H1 (cell line): ENCODE measurements around the gene DIP2B. TPM values are rescaled to one million over a fixed set of nuclear protein-coding genes. Genes with fewer than 3 reads are reported as not detected.

ENCODE experiments used
- CTCF ChIA-PET: fragments of 300-600 bp; sonication (Branson Sonifier 250); formaldehyde crosslinking; loops from one replicate; lab custom pipeline; 2021; ENCODE audit not compliant: partially characterized antibody; lab: Charles Lee
- POLR2A ChIA-PET: fragments of 300-600 bp; sonication (Branson Sonifier 250); formaldehyde crosslinking; loops from one replicate; lab custom pipeline; 2021; ENCODE audit warnings: inconsistent platforms; ENCODE audit not compliant: partially characterized antibody; lab: Charles Lee
- DNase-seq, 2 experiments: peaks; one replicate each; pipeline versions ENCODE4 v3.0.0 to v3.0.0-alpha.2; 2010 to 2022; ENCODE audit warnings: low spot score in 2 of 2, low read depth in 1 of 2, mixed read lengths in 1 of 2
- FAIRE-seq: peaks from 2 replicates; lab custom pipeline; 2011; peaks lifted over from hg19 to GRCh38; lab: Jason Lieb, UNC
- H2AFZ ChIP-seq: 2 replicates; pipeline ENCODE4 v1.8.1; 2012; ENCODE audit warnings: low read length, inconsistent platforms
- H2AK5ac ChIP-seq: 2 replicates; pipeline ENCODE4 v1.6.1; 2013; ENCODE audit warnings: low read depth, low read length
- H2BK120ac ChIP-seq: replicated peaks from 2 replicates; pipeline ENCODE3; 2013; ENCODE audit warnings: low read depth, low read length, inconsistent platforms
- H2BK12ac ChIP-seq: 2 replicates; pipeline ENCODE4 v1.6.1; 2013; ENCODE audit warnings: low read depth, low read length
- H2BK15ac ChIP-seq: 2 replicates; pipeline ENCODE4 v1.6.1; 2013; ENCODE audit warnings: low read length
- H2BK20ac ChIP-seq: 2 replicates; pipeline ENCODE4 v1.6.1; 2013; ENCODE audit warnings: low read length
- H2BK5ac ChIP-seq: 2 replicates; pipeline ENCODE4 v1.6.1; 2013; ENCODE audit warnings: low read depth, low read length
- H3K14ac ChIP-seq: 2 replicates; pipeline ENCODE4 v1.6.1; 2013; ENCODE audit warnings: inconsistent platforms; ENCODE audit not compliant: insufficient read length
- H3K18ac ChIP-seq: 2 replicates; pipeline ENCODE4 v1.6.1; 2013; ENCODE audit warnings: low read length; ENCODE audit errors: extremely low read depth
- H3K23ac ChIP-seq: 2 replicates; pipeline ENCODE4 v1.6.1; 2013; ENCODE audit warnings: inconsistent platforms; ENCODE audit not compliant: insufficient read length
- H3K23me2 ChIP-seq: 2 replicates; pipeline ENCODE4 v1.6.1; 2013; ENCODE audit warnings: low read depth, low read length
- H3K27ac ChIP-seq: 2 replicates; pipeline ENCODE4 v1.6.1; 2011; ENCODE audit warnings: low read depth, low read length, inconsistent platforms
- H3K27me3 ChIP-seq, 4 experiments: replicated peaks in 1 of 4; 1 replicate in 1 of 4; 2 replicates in 3 of 4; pipeline versions ENCODE4 v1.6.1 to v1.8.1; 2011 to 2013; ENCODE audit warnings: low read length in 3 of 4, mild to moderate bottlenecking in 3 of 4, inconsistent platforms in 2 of 4, mixed read lengths in 2 of 4, moderate library complexity in 1 of 4; ENCODE audit not compliant: control insufficient read depth in 3 of 4, insufficient read depth in 3 of 4; ENCODE audit errors: extremely low read depth in 1 of 4
- H3K36me3 ChIP-seq, 4 experiments: 2 replicates each; pipeline versions ENCODE4 v1.6.1 to v1.8.1; 2011 to 2013; ENCODE audit warnings: mild to moderate bottlenecking in 4 of 4, low read length in 3 of 4, moderate library complexity in 2 of 4, control low read depth in 1 of 4, inconsistent platforms in 1 of 4; ENCODE audit not compliant: insufficient read depth in 4 of 4, control insufficient read depth in 2 of 4
- H3K4ac ChIP-seq: replicated peaks from 2 replicates; pipeline ENCODE3; 2013; ENCODE audit warnings: low read length, low read depth, mixed read lengths, inconsistent platforms; ENCODE audit not compliant: insufficient read length
- H3K4me1 ChIP-seq, 4 experiments: replicated peaks in 1 of 4; 1 replicate in 1 of 4; 2 replicates in 3 of 4; pipeline versions ENCODE4 v1.6.1 to v1.8.1; 2011 to 2013; ENCODE audit warnings: low read length in 3 of 4, inconsistent platforms in 2 of 4, mixed read lengths in 1 of 4; ENCODE audit not compliant: insufficient read depth in 4 of 4, control insufficient read depth in 3 of 4
- H3K4me2 ChIP-seq, 2 experiments: 2 replicates each; pipeline versions ENCODE4 v1.6.1 to v1.8.1; 2011 to 2013; ENCODE audit warnings: low read depth in 2 of 2, low read length in 2 of 2, control low read depth in 1 of 2, inconsistent platforms in 1 of 2, mild to moderate bottlenecking in 1 of 2; ENCODE audit not compliant: insufficient read depth in 1 of 2
- H3K4me3 ChIP-seq, 4 experiments: fragments of 200-600, 300-600 bp in 1 of 4; sonication (generic), shearing (Covaris generic), sonication (Bioruptor Twin) in 1 of 4; 2 replicates each; pipeline versions ENCODE4 v1.5.1 to v1.8.1; 2011 to 2016; ENCODE audit warnings: low read length in 4 of 4, low read depth in 3 of 4, control low read depth in 2 of 4, inconsistent platforms in 2 of 4, mild to moderate bottlenecking in 2 of 4, mixed read lengths in 1 of 4, moderate library complexity in 1 of 4; ENCODE audit not compliant: insufficient read depth in 2 of 4; ENCODE audit errors: extremely low read depth in 1 of 4
- H3K56ac ChIP-seq: replicated peaks from 2 replicates; pipeline ENCODE3; 2013; ENCODE audit warnings: low read depth, mild to moderate bottlenecking, mixed read lengths, low read length, inconsistent platforms; ENCODE audit not compliant: insufficient read length
- H3K79me1 ChIP-seq: 2 replicates; pipeline ENCODE4 v1.6.1; 2013; ENCODE audit warnings: low read depth, low read length, control low read depth
- H3K79me2 ChIP-seq, 2 experiments: 2 replicates each; pipeline versions ENCODE4 v1.6.1 to v1.8.1; 2012 to 2013; ENCODE audit warnings: low read length in 2 of 2, mild to moderate bottlenecking in 2 of 2, inconsistent platforms in 1 of 2; ENCODE audit not compliant: insufficient read depth in 2 of 2, control insufficient read depth in 1 of 2
- H3K9ac ChIP-seq, 4 experiments: replicated peaks in 1 of 4; 1 replicate in 1 of 4; 2 replicates in 3 of 4; pipeline versions ENCODE4 v1.6.1 to v1.8.1; 2011 to 2013; ENCODE audit warnings: low read depth in 3 of 4, low read length in 3 of 4, control low read depth in 2 of 4, mild to moderate bottlenecking in 2 of 4, moderate library complexity in 2 of 4, inconsistent platforms in 1 of 4; ENCODE audit errors: extremely low read depth in 1 of 4
- H3K9me3 ChIP-seq, 2 experiments: 2 replicates each; pipeline versions ENCODE4 v1.6.1 to v1.8.1; 2012 to 2013; ENCODE audit warnings: mild to moderate bottlenecking in 2 of 2, moderate library complexity in 2 of 2, control low read depth in 1 of 2, inconsistent platforms in 1 of 2, low read depth in 1 of 2, low read length in 1 of 2, mixed read lengths in 1 of 2; ENCODE audit not compliant: insufficient read depth in 2 of 2
- H4K20me1 ChIP-seq, 2 experiments: replicated peaks in 1 of 2; 2 replicates each; pipeline versions ENCODE3 to v1.8.1; 2011 to 2013; ENCODE audit warnings: inconsistent platforms in 2 of 2, low read length in 2 of 2, mild to moderate bottlenecking in 1 of 2; ENCODE audit not compliant: insufficient read depth in 2 of 2, control insufficient read depth in 1 of 2
- H4K5ac ChIP-seq: 2 replicates; pipeline ENCODE4 v1.6.1; 2013; ENCODE audit warnings: low read length, low read depth, mixed read lengths, inconsistent platforms; ENCODE audit not compliant: insufficient read length
- H4K8ac ChIP-seq: 2 replicates; pipeline ENCODE4 v1.8.0; 2013; ENCODE audit warnings: mild to moderate bottlenecking, moderate library complexity, low read length, inconsistent platforms; ENCODE audit not compliant: insufficient read depth; ENCODE audit errors: extremely low read depth
- H4K91ac ChIP-seq: replicated peaks from 2 replicates; pipeline ENCODE3; 2013; ENCODE audit warnings: low read length, mixed read lengths, inconsistent platforms; ENCODE audit not compliant: insufficient read length
- EP300 ChIP-seq, 2 experiments: IDR thresholded peaks; 1 replicate in 1 of 2; 2 replicates in 1 of 2; pipeline ENCODE4 v1.6.1; 2011 to 2012; ENCODE audit warnings: low read depth in 2 of 2, low read length in 2 of 2, mild to moderate bottlenecking in 2 of 2, borderline replicate concordance in 1 of 2, inconsistent platforms in 1 of 2, moderate library complexity in 1 of 2
- GTF2F1 ChIP-seq: IDR thresholded peaks from 2 replicates; pipeline ENCODE4 v1.6.1; 2012; ENCODE audit warnings: low read depth, low read length, improper control_type of control experiment, borderline replicate concordance
- HDAC2 ChIP-seq, 2 experiments: fragments of 300-600 bp in 1 of 2; sonication (generic) in 1 of 2; IDR thresholded peaks; 2 replicates each; pipeline ENCODE4 v1.6.1; 2011 to 2012; ENCODE audit warnings: low read depth in 2 of 2, low read length in 2 of 2, mild to moderate bottlenecking in 2 of 2, moderate library complexity in 2 of 2, borderline replicate concordance in 1 of 2, inconsistent platforms in 1 of 2
- RXRA ChIP-seq: IDR thresholded peaks from 2 replicates; pipeline ENCODE4 v1.6.1; 2011; ENCODE audit warnings: low read depth, mild to moderate bottlenecking, low read length, moderate library complexity; ENCODE audit not compliant: insufficient read depth
- SIRT6 ChIP-seq: IDR thresholded peaks from one replicate; pipeline ENCODE4 v1.7.1; 2012; ENCODE audit warnings: low read length, inconsistent platforms
- SIX5 ChIP-seq: IDR thresholded peaks from 2 replicates; pipeline ENCODE4 v1.6.1; 2011; ENCODE audit warnings: mild to moderate bottlenecking, low read depth, low read length
- SP2 ChIP-seq: IDR thresholded peaks from 2 replicates; pipeline ENCODE4 v1.6.1; 2012; ENCODE audit warnings: mild to moderate bottlenecking, low read length, inconsistent platforms
- TCF12 ChIP-seq: IDR thresholded peaks from 2 replicates; pipeline ENCODE4 v1.6.1; 2011; ENCODE audit warnings: low read depth, mild to moderate bottlenecking, low read length
- WGBS, 2 experiments: shearing (Covaris generic) in 1 of 2; methylation state at CpG; one replicate each; pipeline versions ENCODE4 v1.1.6 to v1.1.7; 2013 to 2015; ENCODE audit warnings: low lambda C conversion rate in 2 of 2, mixed read lengths in 2 of 2, inconsistent platforms in 1 of 2, low coverage in 1 of 2, missing lambda C conversion rate in 1 of 2; ENCODE audit not compliant: insufficient replicate concordance in 2 of 2, insufficient coverage in 1 of 2, insufficient read length in 1 of 2; ENCODE audit errors: extremely low coverage in 1 of 2, missing lambda C conversion rate in 1 of 2; 5-methylcytosine and 5-hydroxymethylcytosine counted together
- polyA plus RNA-seq, 7 experiments: library from polyadenylated mRNA; depleted of rRNA in 3 of 7; stranded (reverse) in 5 of 7; unstranded in 2 of 7; fragments of >200 nt in 5 of 7; fragments of 200-250 nt in 2 of 7; gene quantifications; 1 replicate in 5 of 7; 2 replicates in 1 of 7; 4 replicates in 1 of 7; pipeline versions ENCODE4 v1.2.1 to v1.2.3, GENCODE V29; 2011 to 2013; ENCODE audit warnings: missing spikeins in 2 of 7, mixed read lengths in 2 of 7
- total RNA-seq: library from RNA; stranded (reverse); fragmentation: NEBNext Ultra II Directional; extraction: Animal tissue kit (Norgen Biotek cat#: 25700); gene quantifications from 2 replicates; pipeline ENCODE4 v1.2.1, GENCODE V29; 2021
- TF ChIP-seq, protein P1 (sequence below): IDR thresholded peaks from 2 replicates; pipeline ENCODE4 v1.6.1; 2011; ENCODE audit warnings: low read length, improper control_type of control experiment
- TF ChIP-seq, protein P2 (sequence below), 3 experiments: IDR thresholded peaks; 1 replicate in 2 of 3; 2 replicates in 1 of 3; pipeline versions ENCODE4 v1.5.1 to v1.6.1; 2011; ENCODE audit warnings: low read length in 3 of 3, mild to moderate bottlenecking in 3 of 3, inconsistent platforms in 2 of 3, low read depth in 1 of 3, moderate library complexity in 1 of 3; ENCODE audit not compliant: insufficient read depth in 1 of 3; ENCODE audit errors: control extremely low read depth in 1 of 3

DIP2B gene
- total and polyA plus RNA-seq, 2 of the 8 experiments (the other 6 are each of a cell fraction or from before 2014, with no cell fraction given) = 11.1 to 29.6 TPM

DNA sequence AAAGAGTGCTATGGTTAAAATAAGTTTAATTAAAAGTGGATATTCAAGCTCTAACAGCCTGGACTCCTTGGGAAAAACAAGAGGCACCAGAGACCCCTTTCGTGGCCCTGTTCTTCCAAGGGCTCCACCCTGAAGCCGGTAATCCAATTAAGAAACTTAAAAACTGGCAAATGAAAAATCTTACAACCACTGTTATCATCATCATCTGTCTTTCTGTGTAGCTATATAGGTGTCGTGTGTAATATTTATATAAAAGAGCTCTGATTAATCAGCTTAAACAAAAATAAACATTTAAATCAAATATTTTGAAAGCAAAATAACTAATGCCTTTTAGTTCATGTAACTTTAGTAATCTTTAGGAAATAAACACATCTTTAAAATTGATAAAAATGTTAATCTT, 263.6 kb downstream of the DIP2B start:
- H3K27ac ChIP-seq = no peak overlapping the region
- TF ChIP-seq HDAC2 (IDR thresholded peaks at IDR 0.05; ENCODE audit: borderline replicate concordance in 1 of 2, low read depth in 2 of 2, low read length in 2 of 2) = no peak
- no peak for TF ChIP-seq SIRT6
- TF ChIP-seq GTF2F1 = no peak
- TF ChIP-seq EP300 (IDR thresholded peaks at IDR 0.05; ENCODE audit: borderline replicate concordance in 1 of 2, low read depth in 2 of 2, low read length in 2 of 2) = no peak
- TF ChIP-seq, protein P1, sequence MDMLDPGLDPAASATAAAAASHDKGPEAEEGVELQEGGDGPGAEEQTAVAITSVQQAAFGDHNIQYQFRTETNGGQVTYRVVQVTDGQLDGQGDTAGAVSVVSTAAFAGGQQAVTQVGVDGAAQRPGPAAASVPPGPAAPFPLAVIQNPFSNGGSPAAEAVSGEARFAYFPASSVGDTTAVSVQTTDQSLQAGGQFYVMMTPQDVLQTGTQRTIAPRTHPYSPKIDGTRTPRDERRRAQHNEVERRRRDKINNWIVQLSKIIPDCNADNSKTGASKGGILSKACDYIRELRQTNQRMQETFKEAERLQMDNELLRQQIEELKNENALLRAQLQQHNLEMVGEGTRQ = no peak
- TF ChIP-seq SP2 = no peak
- TF ChIP-seq, protein P2, sequence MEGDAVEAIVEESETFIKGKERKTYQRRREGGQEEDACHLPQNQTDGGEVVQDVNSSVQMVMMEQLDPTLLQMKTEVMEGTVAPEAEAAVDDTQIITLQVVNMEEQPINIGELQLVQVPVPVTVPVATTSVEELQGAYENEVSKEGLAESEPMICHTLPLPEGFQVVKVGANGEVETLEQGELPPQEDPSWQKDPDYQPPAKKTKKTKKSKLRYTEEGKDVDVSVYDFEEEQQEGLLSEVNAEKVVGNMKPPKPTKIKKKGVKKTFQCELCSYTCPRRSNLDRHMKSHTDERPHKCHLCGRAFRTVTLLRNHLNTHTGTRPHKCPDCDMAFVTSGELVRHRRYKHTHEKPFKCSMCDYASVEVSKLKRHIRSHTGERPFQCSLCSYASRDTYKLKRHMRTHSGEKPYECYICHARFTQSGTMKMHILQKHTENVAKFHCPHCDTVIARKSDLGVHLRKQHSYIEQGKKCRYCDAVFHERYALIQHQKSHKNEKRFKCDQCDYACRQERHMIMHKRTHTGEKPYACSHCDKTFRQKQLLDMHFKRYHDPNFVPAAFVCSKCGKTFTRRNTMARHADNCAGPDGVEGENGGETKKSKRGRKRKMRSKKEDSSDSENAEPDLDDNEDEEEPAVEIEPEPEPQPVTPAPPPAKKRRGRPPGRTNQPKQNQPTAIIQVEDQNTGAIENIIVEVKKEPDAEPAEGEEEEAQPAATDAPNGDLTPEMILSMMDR (IDR thresholded peaks at IDR 0.05; ENCODE audit: control extremely low read depth in 1 of 3, insufficient read depth in 1 of 3, low read depth in 1 of 3, low read length in 3 of 3) = no peak
- no peak for TF ChIP-seq SIX5
- no peak for TF ChIP-seq TCF12
- TF ChIP-seq RXRA = no peak

More for the DNA sequence above, 263.6 kb downstream of the DIP2B start:
- H3K36me3 ChIP-seq = peaks cover 0 to 8% (median 2%) of the 10 kb centered on the region in 4 experiments; a peak in 2 of 8 replicates
- H2AK5ac ChIP-seq = no peak overlapping the region
- peaks cover 0 to 3% of the 10 kb centered on the region in 2 experiments for H4K20me1 ChIP-seq
- H3K23ac ChIP-seq = no peak overlapping the region
- no peak overlapping the region for H3K9ac ChIP-seq
- H3K56ac ChIP-seq = no peak overlapping the region
- H3K23me2 ChIP-seq = peaks cover 5% of the 10 kb centered on the region
- peaks cover 5 to 83% of the 10 kb centered on the region in 2 experiments; a peak in 2 of 4 replicates for H3K79me2 ChIP-seq
- CTCF ChIA-PET = interaction anchor here (0.7 to 4.9 kb wide), 4 partner anchors 10 to 218 kb away, joined by 3 to 34 read pairs (median 5); no protein-coding TSS in a partner anchor
- H3K18ac ChIP-seq = no peak overlapping the region
- no peak overlapping the region for H4K8ac ChIP-seq
- peaks cover 0 to 7% (median 3%) of the 10 kb centered on the region in 4 experiments; a peak in 4 of 7 replicates for H3K4me1 ChIP-seq
- H3K79me1 ChIP-seq = no peaks in the 10 kb centered on the region; the same call in 1 of the 2 replicates
- no peak overlapping the region for H3K4me3 ChIP-seq
- no peak overlapping the region for H3K14ac ChIP-seq
- no peak overlapping the region for H3K4me2 ChIP-seq
- FAIRE-seq (no peak), DNase-seq (no peak)
- no peak overlapping the region for H4K5ac ChIP-seq
- 87% methylated on average over 3 of the region's 3 CpGs; no CpG with 5 or more reads in 1 of the 2 experiments for WGBS, 2 experiments
- no peaks in the 10 kb centered on the region for H3K27me3 ChIP-seq
- no peak overlapping the region for H3K4ac ChIP-seq
- H2BK12ac ChIP-seq = no peak overlapping the region
- no peak overlapping the region for H2AFZ ChIP-seq
- H3K9me3 ChIP-seq = no peaks in the 10 kb centered on the region
- no peak overlapping the region for H2BK120ac ChIP-seq
- POLR2A ChIA-PET = no interaction called here
- H2BK5ac ChIP-seq = no peak overlapping the region
- H4K91ac ChIP-seq = no peak overlapping the region
- no peak overlapping the region for H2BK20ac ChIP-seq
- H2BK15ac ChIP-seq = no peak overlapping the region
